ENCODE results near the gene COL15A1. TPM values are rescaled to one million over a fixed set of nuclear protein-coding genes. Genes with fewer than 3 reads are reported as not detected.

Gene COL15A1
- total RNA-seq, 1 donor from 2014 or later = 0.06 TPM

- TF ChIP-seq CTCF (conservative IDR thresholded peaks at IDR 0.05; ENCODE audit: low read depth, low read length) = no peak
- no peak for DNase-seq (ENCODE audit: low read depth)
- H3K4me3 ChIP-seq (ENCODE audit: low read depth, low read length) = no peak overlapping the region
These were observed 114.2 kb downstream of the COL15A1 start for GRCh38 chr9:99057665-99058625.

GRCh38 chr9:99058964-99059921 is 115.5 kb downstream of the COL15A1 start:
- TF ChIP-seq CTCF (conservative IDR thresholded peaks at IDR 0.05; ENCODE audit: low read depth, low read length) = no peak
- H3K4me3 ChIP-seq (ENCODE audit: low read depth, low read length) = no peak overlapping the region
- DNase-seq (ENCODE audit: low read depth) = no peak

GRCh38 chr9:99060621-99061020 is 116.9 kb downstream of the COL15A1 start:
- TF ChIP-seq CTCF (conservative IDR thresholded peaks at IDR 0.05; ENCODE audit: low read depth, low read length) = no peak
- no peak for DNase-seq (ENCODE audit: low read depth)

GRCh38 chr9:99062549-99062948 is 118.8 kb downstream of the COL15A1 start:
- DNase-seq (ENCODE audit: low read depth) = no peak
- no peak overlapping the region for H3K4me3 ChIP-seq (ENCODE audit: low read depth, low read length)
- TF ChIP-seq CTCF (conservative IDR thresholded peaks at IDR 0.05; ENCODE audit: low read depth, low read length) = no peak

More at GRCh38 chr9:99060621-99061020, 116.9 kb downstream of the COL15A1 start:
- no peak overlapping the region for H3K4me3 ChIP-seq (ENCODE audit: low read depth, low read length)

GRCh38 chr9:99063522-99063921 is 119.8 kb downstream of the COL15A1 start:
- no peak for DNase-seq (ENCODE audit: low read depth)
- no peak overlapping the region for H3K4me3 ChIP-seq (ENCODE audit: low read depth, low read length)
- TF ChIP-seq CTCF (conservative IDR thresholded peaks at IDR 0.05; ENCODE audit: low read depth, low read length) = no peak

- no peak for TF ChIP-seq CTCF (conservative IDR thresholded peaks at IDR 0.05; ENCODE audit: low read depth, low read length)
- no peak overlapping the region for H3K4me3 ChIP-seq (ENCODE audit: low read depth, low read length)
- DNase-seq (ENCODE audit: low read depth) = no peak
These were observed 122.9 kb downstream of the COL15A1 start for GRCh38 chr9:99066571-99066970.

Measured in epithelial cell of proximal tubule (primary cell).